NCI-H2196 treated with DMSO at 0.1 percent for 48 hours (cell line): Measurements from ENCODE around the gene TMCO4.
A peak's percentile ranks its signal among the peaks of the same experiment; 100 is the strongest.

Experiments
- DNase-seq: peaks from one replicate; lab custom pipeline; 2025; ENCODE audit not compliant: unreplicated experiment; lab: John Stamatoyannopoulos, UW

Gene TMCO4

DNA sequence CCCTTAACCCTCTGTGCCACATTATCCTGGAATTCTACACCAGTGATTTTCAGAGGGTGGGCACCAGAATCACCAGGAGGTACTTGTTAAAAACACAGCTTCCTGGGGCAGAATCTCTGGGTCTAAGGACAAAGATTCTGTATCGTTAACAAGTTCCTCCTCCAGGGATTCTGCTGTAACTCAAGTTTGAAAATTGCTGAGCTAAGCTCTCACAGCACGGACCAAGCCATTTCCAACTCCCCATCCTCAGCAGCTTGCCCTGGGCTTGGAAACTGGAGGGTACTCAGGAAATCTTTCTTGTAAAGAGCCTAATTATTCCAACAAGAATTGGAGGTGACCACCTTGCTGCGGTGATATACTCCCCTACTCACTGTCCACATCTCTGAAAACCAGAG is 48.8 kb downstream of the TMCO4 start:
- no peak for DNase-seq

DNA sequence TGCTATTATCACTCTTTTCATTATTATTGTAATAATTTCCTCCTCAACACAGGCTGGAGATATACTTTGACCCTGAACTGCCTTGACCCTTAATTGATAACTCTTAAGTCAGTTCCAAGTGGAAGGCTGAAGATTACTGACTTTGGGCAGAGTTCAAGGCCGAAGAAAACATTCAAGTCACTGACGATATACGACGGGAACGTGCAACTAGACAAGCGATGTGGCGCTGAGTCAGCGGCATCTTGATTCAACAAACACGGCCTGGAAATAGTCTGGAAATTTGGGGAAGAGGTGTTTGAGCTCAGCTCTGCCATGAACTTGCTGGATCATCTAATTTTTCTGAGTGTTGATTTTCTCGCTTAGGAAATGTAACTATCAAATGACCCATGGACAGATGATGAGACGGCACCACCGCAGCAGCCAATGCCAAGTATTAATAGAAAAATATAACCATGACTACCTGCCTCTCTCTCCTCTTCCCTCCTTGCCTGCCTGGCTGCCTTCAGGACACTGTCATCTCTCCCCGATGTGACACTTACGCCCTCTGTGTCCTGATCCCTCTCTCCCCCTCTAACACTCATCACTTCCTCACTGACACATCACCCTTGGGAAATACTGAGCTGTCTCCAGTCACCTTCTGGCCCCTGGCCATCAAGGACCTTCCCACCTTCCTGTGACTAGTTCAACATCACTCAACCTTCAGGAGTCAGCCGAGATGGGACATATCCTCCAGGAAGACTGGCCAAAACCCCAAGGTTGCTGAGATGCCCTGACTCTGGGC is 49.4 kb downstream of the TMCO4 start:
- DNase-seq: no peak

DNA sequence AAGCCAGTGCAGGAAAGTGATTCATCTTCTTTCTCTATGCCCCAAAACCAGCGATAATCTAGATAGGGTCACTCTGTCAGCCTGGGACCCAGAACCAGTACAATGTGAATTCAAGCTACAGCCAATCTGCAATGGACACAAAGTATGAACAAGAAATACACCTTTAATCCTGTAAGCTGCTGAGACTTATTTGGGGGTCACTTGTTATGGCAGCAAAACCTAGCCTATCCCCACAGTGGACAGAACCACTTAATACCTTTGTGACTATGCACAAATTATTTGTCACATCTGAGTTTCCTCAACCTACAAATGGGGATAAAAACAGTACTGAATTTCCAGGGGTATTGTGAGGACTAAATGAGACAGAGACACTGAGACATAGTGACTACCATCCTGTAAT is 50.0 kb downstream of the TMCO4 start:
- no peak for DNase-seq

DNA sequence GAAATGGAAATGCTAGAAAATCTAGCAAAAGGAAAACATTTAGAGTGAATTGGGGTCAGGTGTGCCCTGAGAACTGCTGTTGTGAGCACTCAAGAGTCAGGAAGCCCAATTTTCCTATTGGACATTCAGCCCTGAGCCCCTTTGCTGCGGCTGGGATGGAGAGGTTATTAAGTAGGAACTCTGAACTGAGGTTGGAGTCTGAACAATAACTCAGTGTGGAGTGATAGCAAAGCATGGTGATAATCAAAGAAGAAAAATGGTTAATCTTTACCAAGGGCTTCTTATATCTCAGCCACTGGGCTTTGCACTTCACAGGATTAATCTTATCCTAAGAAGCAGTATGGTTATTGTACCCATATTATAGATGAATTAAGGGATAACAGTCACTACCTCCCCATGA is 52.0 kb downstream of the TMCO4 start:
- no peak for DNase-seq

DNA sequence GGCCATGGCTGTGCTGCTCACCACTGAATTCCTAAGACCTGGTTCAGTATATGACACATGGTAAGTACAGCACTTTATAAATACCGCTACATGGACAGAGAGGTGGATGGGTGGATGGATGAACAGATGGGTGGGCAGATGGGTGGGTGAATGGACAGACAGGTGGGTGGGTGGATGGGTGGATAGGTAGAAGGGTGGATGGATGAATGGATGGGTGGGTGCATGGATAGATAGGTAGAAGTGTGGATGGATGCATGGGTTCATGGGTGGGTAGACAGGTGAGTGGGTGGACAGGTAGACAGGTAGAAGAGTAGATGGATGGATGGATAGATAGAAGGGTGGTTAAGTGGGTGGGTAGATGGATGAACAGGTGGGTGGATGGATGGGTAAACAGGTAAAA is 54.8 kb downstream of the TMCO4 start:
- DNase-seq: no peak

DNA sequence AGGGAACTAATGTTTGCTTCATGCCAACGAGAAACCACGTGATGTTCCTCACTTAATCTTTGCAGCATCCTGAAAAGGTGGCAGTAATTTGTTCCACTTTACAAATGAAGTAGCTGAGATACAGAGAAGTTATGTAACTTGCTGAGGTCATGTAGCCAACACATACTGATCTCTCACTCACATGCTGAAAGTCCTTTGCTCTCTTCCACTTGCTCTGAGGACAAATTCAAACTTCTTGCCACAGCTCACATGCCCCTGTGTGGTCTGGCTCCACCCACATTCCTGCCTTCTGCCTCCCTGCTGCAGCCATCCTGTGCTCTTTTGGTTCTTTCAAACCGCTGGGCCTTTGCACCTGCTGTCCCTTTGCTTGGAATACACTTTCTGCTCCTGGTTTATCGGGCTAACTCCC is 55.4 kb downstream of the TMCO4 start:
- DNase-seq: no peak

DNA sequence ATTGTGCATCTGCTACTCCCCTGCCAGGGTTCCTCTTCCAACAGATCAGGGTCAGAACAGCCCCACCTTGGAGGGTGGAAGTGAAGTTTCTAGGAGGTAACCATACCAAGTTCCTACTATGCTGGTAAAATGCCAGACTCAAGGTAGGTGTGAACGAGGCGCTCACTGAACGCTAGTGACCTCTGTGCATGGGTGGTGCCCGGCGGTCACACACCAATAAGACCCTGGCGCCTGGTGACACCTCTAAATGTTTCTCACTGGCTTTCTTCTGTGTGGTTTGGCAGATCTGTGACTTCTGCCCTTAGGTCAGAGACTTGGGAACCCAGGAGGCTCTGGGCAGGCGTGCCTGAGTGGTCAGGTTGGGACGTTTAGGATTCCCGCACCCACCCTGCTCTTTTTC is 55.9 kb downstream of the TMCO4 start:
- no peak for DNase-seq

DNA sequence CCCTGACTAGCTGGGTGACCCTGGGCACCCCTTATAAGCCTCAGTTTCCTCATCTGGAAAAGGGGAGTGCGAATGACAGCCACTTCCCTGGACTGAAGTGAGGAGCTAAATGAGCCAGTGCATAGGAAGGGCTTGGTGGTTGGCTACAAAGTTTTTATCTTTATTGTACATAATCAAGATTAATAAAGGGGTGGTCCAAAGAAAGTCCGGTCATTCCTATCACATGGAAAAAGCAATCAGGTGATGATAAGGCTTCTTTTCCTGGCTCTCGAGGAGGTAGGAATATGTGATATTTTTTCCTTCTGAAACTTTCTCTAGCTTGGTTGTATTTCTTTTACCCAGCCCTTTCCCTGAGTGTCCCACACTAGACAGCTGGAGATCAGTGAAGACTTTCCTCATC is 56.5 kb downstream of the TMCO4 start:
- no peak for DNase-seq

DNA sequence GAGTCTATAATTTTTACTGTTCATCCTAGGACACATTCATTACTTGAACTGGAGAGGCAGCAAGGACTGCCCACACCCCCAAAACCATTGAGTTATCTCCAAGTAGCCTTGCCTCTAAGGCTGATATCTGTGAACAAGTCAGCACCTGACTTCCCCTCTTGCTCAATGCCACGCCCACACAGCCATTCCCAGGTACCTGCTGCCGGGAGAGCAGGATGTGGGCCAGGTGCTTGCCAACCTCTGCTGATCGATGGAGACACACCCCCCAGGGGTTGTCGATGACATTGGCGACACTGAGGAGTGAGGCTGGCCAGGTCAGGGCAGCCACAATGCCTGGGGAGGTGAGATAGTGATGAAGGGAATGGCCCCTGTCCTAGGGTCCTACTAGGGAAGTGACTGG is 60.1 kb downstream of the TMCO4 start:
- no peak for DNase-seq

DNA sequence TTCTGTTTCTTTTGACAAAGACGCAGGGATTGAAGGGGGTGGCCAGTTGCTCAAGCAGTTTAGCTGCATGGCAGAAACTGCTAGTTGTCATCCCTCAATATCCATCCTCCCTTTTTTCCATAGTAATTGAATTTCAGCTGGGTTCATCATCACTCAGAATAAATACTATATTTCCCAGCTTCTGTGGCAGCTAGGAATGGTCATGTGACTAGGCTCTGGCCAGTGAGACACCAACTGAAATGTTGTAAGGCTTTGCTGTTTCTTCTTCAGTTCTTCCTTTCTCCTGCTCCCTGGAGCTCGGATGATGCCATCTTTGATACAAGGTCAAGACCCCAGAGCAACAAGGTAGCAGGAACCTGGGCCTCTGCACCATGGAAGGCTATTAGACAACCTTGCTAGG is 61.0 kb downstream of the TMCO4 start:
- no peak for DNase-seq

DNA sequence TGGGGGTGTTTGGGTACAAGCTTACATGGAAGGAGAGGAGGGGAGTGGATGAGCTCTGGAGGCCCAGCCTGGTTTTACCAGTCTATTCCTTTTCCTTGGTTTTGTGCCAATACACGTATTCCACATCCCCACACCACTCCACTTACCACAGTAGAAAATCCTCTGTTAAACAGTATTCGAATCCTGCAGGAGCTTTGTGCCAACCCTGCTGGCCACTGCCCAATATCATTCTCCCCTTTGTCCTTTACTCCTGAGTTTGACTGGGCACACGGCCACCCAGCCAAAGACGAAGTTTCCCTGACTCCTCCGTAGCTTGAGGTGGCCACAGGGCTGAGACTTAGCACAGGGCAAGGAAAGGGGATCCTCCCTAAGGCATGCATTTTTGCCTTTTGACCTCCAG is 61.6 kb downstream of the TMCO4 start:
- DNase-seq: no peak

DNA sequence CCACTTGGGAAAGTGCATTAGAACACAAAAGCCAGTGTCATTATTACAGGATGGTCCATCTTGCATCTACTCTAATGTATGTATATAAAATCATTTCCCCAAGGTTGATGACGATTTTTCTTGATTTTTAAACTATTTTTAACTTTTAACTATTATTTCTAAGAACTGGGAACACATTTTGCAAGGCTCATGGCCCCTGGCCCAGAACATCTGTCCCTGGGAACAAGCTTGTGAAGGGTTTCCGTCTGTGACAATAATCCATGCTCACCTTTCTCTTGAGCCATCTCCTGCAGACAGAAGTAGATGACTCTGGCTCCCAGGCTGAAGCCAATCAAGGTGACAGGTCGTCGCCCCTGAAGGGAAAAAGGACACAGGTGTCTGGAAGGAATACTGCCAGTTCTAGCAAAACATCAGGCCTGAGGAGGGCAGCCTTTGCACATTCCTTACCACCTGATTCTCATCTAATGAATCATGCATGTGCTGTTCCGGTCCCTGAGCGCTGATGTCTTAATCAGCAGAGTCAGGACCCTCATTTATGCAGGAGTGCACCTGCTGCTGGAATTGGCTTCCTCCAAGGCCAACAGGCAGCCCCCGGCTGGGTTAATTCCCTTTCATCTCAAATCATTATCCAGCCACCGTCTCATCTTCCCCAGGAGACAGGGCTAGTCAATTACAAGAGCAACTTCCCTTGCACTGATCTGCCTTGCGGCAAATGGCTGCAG is 62.5 kb downstream of the TMCO4 start:
- DNase-seq: no peak

DNA sequence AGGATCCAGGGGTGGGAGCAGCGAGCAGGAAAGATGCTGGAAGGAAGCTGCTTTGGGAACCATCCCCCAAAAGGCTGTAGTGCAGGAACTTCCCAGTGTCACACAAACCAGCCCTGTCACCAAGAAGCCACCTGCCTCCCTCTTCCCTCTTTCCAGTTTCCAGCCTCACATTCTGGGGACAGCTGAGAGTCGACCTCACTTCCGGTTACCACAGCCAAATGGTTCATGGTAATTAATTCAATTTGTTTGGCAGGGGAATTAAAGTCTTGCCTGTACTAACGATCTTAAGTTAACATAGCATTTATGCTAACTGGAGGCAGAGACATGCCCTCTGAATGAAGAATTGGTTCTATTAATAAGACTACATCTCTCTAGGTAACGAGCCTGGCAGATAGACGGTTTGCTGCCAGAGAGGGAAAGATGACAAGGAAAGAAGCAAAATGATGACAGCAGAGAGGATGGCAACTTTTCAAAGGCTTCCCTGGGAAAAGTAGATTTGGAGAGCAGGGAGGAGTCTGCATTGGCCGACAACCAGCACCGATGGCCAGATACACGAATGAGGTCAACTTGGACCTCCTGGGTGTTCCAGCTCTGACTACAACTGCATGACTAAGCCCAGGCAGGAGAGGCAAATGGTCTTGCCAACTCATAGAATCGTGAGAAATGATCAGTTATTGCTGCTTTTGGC is 64.1 kb downstream of the TMCO4 start:
- DNase-seq: peak; percentile 49

DNA sequence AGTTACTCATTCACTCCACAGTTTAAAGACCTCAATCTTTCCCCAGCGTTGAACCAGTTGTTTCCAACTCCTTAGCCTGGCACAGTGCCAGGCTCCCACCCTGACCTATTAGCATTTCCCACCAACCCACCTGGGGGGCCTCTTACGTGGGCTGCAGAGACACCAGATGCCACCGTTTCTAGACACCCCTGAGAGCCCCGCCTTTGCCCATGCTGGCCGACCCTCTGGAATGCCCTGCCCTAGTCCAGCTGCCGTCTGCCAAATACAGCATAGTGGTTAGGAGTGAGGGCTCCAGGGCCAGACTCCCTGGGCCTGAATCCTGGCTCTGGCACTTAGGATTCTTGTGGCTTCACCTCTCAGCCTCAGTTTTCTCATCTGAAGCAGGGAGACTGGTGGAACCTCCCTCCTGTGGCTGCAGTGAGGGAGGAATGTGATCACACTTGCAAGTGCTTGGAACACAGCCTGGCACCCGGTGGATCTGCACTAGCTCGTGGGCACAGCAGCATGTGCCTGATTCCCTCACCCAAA is 65.2 kb downstream of the TMCO4 start:
- no peak for DNase-seq

DNA sequence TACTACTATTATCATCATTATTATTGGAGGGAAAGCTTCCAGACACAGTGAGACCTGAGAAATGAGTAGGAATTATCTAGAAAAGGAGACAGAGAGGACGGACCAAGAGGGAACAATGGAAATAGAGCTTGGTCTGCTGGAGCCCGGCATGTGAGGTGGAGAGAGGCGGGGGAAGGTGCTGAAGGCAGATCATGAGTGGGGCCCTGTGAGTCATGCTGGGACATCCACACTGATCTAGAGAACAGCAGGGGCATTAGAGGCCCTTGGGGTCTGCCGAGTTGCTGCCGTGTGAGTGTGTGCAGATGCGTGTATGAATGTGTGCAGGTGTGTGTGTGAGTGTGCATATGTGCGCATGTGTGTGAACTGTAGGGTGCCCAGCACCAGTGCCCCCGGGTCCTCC is 65.7 kb downstream of the TMCO4 start:
- DNase-seq: no peak

DNA sequence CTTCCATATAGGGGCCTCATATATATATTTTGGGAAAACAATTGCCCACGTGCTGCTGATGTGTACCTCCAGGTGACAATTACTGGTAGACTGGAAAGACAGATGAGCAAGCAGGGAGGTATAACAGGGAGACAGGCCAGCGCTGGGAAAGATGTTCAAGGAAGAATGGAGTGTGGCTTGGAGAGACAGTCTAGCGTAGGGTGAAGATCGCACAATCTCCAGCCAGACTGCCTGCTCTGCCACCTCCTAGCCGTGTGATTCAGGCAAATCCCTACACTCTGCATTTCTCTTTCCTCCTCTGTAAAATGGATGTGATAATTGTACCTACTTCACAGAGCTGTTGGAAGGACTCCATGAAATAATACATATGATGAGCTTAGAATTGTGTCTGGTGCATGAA is 66.1 kb downstream of the TMCO4 start:
- no peak for DNase-seq

DNA sequence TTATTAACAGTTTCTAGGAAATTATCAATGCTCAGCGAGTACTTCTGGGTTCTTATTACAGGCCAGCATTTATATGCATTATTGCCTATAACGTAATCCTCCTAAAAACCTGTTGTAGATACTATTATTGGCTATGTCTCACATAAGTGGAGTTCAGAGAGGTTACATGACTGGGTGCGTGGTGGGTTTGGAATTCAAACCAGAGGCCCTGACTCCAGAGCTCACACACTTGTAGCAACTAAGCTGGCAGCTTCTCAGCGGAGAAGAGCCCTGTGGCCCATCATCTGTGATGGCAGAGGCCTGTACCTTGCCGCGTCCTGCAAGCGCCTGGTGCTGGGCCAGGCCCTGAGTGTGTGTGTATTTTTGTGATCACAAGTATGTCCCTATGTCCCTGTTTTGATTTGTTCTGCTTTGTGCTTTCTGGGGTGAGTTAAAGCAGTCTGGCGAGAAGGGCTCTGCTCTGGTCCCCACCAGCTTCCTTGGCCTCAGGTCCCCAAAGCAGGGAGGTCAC is 68.3 kb downstream of the TMCO4 start:
- no peak for DNase-seq

DNA sequence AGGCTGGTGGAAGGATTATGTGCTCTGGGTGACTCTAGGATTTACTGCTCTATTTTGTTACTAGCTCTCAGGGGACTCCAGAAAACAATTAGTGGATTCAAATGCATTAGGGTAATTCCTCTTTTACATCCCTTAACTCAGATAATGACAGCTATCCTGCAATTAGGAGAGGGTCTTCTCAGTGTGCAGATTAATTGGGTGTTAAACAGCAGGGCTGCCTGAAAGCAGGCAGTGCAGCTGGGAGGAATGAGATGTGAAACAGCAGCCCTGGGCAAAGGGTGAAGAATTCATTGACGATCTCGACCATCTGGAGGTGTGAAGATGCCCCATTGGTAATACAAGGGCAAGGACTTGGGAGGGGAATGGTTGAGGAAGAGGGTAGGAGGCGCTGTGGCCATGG is 68.9 kb downstream of the TMCO4 start:
- DNase-seq: no peak

DNA sequence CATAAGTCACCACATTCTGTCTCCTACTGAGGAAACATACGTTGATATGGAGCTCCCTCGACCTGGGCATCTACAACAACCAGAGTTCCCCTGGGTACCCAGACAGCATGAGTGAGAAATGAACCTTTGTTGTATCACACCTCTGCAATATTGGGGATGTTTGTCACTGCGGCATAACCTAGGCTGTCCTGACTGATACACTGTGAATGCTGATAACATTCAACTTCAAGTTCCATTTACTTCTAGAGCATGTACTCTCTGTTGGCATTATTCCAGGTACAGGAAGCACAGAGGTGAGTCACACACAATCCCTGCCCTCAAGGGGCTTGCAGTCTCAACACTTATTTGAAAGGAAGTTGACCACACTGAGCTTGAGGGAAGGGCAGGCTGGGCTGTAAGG is 69.5 kb downstream of the TMCO4 start:
- no peak for DNase-seq

DNA sequence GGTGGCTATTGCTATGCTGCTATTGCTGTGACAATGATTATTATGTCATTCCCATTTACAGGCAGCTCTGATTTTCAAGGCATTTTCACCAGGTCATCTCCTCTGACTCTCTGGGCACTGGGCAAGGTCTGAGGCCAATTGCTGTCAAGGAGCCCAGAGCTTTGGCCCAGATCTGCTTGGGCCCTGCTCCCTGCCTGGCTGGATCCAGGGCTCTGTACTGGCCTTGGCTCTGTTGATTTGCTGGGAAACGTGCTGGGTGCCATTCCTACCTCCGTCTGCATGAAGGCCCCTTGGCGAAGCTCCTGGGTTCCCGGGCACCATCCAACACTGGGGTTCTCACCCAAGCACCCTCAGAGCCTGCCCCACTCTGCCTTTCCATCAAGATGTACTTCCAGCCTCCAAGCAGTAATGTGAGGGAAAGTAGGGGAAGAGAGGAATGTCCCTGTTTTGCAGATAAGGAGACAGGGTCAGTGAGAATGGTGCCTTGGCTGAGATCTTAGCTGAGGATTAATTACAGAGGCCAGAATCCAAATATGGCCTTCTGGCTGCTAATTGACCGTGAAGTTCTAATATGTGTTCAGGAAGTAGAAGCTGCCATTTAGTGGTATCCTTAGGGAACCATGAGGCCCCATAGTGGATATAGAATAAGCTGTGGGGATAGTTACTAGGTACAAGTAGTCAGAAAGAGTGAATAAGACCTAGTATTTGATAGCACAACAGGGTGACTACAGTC is 71.1 kb downstream of the TMCO4 start:
- no peak for DNase-seq

DNA sequence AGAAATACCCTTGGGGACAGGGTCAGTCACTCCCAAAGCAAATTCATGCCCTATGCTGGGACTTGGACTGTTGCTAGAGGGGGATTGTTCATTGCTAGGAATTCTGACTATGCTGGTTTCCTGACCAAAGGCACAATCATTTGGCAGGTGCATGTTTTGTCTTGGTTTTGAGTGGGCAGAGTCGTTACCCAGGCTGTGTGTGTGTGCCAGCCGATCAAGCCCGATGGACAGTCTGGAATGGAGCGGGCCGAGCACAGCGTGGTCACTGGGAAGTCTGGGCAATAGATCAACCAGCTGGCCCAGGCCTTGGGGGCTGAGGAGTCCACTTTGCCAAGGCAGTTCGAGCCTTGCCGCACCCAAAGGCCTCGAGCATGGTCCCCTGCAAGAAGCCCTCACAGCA is 74.1 kb downstream of the TMCO4 start:
- no peak for DNase-seq
